Caki2 (cell line): ENCODE measurements around the gene PYGL. TPM values are rescaled to one million over a fixed set of nuclear protein-coding genes. Genes with fewer than 3 reads are reported as not detected.

Experiments
- DNase-seq: peaks from one replicate; pipeline ENCODE4 v3.0.0-alpha.2; 2015; ENCODE audit warnings: low read depth
- in situ Hi-C: cut with HindIII; loops from 2 replicates; pipeline ENCODE4 v1.10.0; 2016; ENCODE audit warnings: low sequenced_read_pairs, low pct_unique_long_range_greater_than_20kb, mixed read lengths
- total RNA-seq: library from RNA; depleted of rRNA; stranded (reverse); fragments of >200 nt; shearing (Covaris generic); gene quantifications from 2 replicates; pipeline ENCODE4 v1.2.3, GENCODE V29; 2014; ENCODE audit warnings: low replicate concordance; rRNA removed

PYGL gene
- 21.7 and 30.3 TPM in 2 replicates for total RNA-seq

DNA sequence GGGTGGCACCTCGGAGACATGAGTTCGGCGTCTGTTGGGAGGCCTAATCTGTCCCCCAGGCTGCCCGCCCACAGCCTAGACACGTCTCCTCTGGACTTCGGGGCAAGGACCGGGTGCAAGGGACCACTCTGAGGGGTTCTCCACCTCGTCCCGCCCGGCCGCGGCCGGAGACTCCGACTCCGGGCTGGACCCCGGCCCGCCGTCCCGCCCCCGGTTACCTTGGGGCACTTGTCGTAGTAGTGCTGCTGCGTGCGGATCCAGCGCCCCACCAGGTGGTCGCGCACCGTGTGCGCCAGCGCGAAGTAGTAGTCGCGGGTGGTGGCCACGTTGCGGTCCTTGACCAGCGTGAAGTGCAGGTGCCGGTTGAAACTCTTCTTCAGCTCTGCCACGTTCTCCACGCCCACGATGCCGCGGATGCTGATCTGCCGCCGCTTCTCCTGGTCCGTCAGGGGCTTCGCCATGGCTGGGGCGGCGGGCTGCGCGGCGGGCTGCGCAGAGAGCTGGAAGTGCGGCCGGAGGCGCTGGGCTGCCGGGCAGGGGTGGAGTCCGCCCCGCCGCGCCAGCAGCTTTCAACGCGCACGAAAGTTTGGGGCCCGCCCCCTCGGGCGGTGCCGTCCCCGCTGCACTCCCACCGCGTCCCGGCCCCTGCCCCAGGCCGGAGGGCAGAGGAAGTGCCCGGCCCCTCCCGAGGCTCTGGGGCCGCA is at the start of gene PYGL:
TSS of gene PYGL (minus strand) at position 541 of the 704 bp plus-strand sequence. CDS start at position 461, 80 bp downstream.
- DNase-seq = peak; percentile 78
- in situ Hi-C loops = no loop called here

DNA sequence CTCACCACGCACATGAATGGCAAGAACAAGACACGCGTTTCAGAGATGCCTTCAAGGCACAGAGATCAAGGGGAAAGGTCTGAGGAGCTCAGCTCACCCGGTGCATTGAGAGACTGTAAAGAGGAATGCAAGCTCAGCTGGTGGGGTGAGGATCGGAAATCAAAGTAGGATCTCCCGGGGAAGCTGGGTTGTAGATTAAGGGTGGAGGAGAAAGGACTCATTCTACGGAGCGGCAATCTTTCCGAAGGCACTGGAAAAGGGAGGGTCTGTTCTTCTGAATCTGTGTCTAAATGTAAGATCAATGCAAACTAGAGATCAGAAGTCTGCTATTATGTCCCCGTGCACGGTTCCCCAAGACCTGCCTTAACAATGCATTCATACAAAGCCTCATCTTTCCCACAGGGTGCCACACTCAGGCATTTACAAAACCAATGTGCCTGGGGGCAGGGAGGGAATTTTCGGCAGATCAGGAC is 41.6 kb upstream of the PYGL start:
- DNase-seq = no peak
- in situ Hi-C loops = no loop called here

DNA sequence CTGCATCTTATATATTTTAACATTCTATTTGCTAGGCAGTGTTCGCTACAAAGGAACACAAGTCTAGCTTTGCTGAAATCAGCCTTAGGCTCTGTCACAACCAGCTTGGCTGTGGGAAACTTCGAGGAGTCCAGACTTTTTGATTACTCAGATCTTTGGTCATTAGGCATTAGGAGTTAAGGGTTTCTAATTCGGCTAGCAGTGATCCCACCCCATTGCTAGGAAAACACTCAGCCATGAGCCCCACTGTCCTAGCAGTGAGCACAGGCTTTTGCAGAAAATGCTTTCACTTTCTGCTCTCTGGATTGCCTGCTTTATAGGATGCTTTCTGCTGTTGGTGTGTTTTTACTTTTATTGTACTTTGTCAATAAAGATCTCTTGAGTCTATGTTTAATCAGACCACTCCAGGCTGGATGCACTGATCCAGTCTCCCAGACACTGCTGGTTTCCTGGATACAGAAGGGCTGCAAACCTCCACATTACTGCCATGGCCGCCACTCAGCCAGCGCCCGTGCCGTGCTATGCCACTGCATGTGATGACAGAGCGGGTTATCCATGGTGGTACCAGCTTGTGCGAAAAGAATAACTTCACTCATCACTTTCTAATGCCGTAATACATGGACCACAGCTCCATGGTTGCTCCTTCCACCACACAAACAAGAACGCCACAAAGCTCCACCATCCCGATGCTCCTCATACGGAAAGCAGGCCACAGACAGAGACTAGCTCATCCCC is 41.0 kb upstream of the PYGL start:
- in situ Hi-C loops = no loop called here

DNA sequence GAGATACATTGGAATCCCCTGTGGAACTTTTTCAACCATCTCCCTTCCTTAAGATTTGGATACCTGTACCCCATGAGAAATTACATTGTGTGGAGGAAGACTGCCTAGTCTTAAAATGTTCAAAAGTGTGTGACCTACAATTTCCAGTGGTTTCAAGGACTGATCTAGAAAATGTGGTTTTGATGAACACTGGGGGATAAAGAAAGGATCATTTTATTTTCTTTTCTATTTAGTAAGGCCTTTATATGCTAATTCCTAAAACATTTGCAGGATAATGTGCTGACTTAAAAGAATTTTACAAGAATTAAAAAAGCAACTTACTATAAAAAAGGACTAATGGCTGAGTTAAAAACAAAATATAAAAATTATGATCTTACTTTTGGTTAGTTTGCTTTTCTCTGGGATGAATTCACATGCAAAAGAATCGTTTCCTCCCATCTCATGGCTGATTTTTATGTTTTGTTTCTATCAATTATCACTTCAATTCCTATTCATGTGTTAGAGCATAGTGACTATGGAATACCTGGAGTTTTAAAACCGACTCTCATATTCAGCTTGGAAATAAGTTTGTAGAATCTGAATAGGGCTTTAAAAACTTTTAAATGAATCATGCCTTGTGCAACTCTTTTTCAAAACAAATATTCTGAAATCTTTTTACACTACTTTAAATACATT is 39.9 kb upstream of the PYGL start:
- in situ Hi-C loops = no loop called here
- DNase-seq = no peak

More for the DNA sequence above, 41.0 kb upstream of the PYGL start:
- DNase-seq = no peak

DNA sequence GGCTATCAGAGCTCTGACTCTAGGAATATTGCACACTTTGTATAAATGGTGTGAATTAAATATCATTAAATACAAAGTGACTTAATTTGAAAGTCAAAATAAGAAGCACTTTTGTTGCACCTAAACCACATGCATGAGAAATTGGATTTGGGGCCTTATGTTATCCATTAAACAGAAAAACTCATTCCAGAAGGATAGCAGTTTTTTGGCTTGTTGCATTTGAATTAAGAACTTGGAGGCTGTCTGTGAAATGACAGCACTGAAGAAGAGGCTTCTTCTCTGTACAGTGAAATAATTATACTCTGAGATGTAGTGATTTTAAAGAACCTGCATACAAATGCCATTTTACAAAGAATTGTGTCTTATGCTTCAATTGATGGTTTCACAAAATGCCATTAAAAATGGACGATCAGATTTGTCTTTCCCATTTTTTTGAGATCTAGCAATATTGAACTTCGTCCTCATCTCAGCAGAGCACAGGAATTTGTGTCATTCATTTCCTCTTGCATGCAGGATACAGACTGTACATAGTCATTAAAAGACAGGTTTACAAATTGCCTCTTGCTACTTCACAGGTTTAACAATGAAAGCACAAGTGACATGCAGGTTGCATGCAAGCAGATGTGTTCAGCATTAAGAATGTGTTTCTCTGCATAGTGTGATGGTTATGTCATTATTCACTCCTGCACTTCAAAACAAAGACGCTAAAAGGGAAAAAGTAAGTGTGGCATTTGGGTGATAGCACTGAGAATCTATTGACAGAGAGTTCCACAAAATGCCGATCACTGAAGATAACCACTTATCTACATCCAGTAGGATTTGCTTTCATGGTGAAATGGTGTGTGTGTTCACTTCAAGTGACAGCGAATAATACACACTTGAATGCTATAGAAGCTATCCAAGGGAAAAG is 35.9 kb upstream of the PYGL start:
- DNase-seq = no peak
- in situ Hi-C loops = no loop called here

DNA sequence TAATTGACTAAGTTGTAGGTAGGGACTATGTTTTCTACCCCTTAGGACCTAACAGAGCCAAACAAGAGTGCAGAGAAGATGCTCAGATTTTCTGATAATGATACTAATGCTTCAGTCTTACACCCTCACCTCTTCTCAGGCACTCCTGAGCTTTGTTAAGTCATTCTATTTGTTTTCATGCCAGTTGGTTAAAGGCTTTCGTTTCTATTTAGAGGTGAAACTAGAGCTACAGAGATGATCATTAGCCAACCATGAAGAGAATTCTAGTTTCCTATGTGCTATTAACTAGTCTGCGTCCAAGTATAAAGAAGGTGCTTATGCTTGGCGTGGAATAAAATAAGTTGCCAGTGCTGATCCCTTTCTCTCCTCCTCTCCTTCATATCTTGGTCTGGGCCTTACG is 34.6 kb upstream of the PYGL start:
- DNase-seq = no peak
- in situ Hi-C loops = no loop called here

DNA sequence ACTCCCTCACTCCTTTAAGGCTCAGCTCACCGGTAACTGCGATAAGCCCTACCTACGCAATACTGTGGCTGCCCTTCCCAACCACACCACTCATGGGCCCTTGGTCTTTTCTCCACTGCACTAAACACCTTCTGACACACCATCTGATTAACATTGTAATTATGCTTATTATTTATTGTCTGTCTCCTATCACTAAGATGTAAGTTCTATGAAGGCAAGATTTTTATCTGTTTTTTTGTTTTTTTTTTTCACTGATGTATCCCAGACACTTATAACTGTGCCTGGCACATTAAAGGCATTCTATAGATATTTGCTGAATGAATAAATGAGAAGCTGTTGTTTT is 34.2 kb upstream of the PYGL start:
- no peak for DNase-seq
- in situ Hi-C loops = no loop called here

DNA sequence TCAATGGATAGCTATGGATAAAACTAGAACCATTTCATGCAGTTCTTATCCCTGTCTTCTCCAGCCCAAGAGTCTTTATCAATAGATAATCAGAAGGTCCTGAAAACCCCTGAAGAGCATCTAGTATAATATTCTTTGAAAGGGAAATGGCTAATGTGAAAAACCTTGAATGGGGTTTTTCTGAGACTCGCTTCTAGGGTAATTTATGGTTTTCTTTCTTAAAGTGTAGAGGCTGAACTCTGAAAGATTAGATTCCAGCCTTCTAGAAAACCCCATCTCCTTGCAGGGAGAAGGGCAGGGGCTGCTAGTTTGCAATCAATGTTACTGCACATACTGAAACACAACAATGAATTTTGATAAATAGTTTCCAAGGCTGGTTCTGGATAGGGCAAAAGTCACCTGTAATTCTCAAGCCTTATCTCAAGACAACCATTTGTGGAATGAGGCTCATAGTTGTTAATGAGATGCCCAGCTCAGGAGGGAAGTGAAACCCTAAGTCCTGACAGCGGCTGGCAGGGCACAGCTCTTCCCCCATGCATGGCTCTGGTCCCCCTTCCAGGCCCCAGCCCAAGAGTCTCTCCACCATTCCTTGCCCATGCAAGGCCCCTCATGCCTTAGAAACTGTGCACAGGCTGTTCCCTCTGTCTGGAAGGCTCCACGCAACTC is 33.7 kb upstream of the PYGL start:
- DNase-seq = no peak
- in situ Hi-C loops = no loop called here

DNA sequence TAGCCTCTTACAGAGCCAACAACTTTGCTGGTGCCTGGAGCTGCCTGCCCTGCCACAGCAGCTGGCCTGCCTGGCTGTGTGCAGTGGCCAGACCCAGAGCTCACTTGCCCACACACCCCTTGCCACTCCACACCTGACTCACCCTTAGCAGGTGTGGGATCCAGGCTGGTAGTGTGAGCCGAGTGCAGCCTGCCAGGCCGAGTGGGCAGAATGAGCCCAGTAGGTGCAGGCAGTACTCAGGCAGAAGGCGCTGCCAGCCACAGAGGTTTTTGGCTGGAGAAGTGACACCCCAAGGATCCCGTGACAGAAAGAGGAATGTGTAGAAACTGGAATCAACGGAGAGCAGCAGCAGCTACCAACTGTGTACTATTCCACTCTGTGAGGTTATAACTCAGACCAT is 29.8 kb upstream of the PYGL start:
- in situ Hi-C loops = no loop called here

DNA sequence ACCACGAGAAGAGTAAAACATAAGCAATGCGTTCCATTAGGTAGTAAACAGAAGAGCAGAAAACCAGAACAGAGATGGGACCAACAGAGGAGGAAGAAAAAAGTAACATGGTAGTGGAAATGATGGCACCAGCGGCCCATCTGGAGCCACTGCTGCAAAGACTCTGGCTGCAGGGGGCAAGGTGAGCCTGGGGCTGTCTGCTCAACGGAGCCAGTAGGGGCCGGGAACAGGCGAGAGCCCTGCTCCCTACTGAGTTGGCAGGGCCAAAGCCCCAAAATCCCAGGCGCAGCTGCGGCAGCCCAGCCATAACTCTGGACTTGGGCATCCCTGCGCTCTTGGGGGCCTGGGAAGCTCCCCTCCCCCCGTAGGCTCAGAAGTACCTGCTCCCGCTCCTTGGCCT is 28.5 kb upstream of the PYGL start:
- in situ Hi-C loops = no loop called here
- DNase-seq = no peak

More for the DNA sequence above, 29.8 kb upstream of the PYGL start:
- no peak for DNase-seq

DNA sequence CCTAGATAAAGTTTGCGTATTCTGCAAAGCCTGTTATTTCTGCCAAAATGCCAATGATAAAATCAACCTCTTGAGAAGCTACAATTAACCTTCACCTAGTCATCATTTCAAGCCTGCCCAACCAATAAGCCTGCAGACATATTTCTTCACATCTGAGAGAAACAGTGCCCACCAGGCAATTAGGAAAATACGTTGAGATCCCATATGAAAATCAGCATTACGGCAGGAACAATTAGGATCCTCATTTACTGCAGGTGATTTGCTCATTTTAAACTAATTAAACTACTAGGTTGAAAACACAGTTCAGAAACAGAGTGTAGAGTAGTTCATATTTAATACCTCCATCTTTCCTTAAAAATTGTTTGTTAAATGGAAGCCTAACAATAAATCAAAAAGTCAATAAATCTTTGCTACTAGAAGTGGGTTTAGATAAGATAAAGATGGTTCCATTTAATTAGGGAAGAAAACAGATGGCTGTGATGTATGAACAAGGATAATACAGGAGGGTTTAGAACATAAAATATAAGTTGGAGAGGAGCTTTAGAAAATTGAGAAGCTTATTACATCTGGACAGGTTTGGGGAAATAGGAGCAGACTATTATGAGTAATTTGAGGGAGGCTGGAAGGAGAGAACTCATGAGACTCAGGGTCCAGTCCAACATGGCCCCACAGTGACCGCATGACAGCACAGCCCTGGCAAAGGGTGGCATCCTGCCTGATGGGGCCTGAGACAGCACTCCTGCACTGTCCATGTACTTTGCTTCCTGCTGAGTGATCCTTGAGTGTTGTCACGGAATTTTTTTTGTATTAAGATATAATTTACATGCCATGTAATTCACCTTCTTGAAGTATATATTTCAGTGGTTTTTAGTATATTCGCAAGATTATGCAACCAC is 26.9 kb upstream of the PYGL start:
- in situ Hi-C loops = no loop called here
- no peak for DNase-seq

DNA sequence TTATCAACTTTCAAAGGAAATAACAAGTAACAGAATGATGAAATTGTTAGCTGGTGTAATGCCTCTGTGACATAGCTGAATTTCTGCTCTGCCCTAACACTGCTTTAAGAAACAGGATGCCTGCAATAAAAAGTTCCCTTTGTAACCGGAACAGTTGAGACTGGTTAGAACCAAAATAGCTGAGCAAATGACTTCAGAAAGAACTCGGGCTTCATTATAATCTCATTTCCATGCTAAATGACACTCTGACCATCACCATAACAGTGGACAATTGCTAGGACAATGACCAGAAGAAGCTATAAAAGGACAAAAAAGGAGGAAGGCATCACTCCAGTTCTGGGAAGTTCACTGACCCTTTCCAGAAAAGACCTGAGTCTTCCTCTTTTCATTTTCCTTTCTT is 23.5 kb upstream of the PYGL start:
- in situ Hi-C loops = no loop called here

DNA sequence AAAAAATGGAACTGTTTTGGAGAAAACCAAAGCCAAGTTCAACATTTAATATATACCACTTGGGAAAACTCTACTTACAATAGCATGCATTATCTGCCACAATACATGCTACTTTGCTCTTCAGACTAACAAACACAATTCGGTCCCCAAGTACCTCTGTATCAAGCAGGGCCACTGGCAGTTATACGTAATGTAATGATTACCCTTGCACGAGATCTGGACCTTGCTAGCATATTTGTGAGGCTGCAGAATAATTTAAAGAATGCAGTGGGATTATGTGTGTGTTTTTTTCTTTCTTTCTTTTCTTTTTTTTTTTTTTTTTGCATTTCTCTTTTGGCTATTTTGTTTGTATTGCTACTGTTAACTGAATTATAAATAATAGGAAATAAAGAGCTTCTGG is 22.8 kb upstream of the PYGL start:
- in situ Hi-C loops = no loop called here

More for the DNA sequence above, 23.5 kb upstream of the PYGL start:
- DNase-seq = no peak

DNA sequence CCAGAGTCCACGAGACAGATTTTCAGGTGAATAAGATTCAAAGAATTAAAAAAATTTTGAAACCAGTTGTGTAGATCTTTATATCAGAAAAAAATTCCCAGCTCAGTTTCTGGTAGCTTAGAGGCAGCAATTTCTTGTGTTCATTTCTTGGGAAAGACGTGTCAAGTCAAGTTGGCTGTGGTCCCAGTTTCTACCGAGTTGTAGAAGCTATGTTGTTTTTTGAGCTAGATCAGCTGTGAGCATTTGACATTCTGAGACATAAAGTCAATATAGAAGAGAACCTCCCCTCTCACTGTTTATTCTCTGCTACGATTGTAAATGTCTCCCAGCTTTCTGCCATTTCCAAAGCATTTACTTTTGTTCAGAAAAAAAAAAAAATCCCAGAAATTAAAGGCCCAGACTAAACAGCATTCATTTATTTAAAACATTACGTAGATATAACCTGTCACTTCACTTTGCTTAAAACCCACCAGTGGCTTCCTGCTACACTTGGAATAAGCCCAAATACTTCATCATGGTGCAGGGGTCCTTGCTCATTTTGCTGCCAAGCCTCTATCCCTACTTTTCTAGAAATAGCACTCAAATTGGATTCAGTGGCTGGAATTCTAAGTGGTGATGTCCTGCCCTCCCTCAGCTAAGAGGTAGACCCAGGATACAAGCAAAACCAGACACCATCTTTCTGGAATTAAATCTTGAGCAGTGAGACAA is 20.6 kb upstream of the PYGL start:
- DNase-seq = peak; percentile 72
- in situ Hi-C loops = no loop called here

More for the DNA sequence above, 22.8 kb upstream of the PYGL start:
- no peak for DNase-seq

DNA sequence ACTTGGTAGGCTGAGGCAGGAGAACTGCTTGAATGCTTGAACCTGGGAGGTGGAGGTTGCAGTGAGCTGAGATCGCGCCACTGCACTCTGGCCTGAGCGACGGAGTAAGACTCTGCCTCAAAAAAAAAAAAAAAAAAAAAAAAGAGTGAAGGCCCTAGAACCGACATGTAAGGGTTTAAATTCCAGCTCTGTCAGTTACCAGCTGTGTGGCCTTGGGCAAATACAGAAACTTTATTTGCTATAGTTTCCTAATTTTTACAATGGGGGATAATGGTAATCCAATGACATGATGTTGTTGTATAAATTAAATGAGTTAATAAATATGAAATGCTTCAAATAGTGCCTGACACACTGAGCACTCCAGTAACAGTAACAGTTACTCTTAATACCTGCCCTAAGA is 19.6 kb upstream of the PYGL start:
- DNase-seq = no peak
- in situ Hi-C loops = no loop called here

DNA sequence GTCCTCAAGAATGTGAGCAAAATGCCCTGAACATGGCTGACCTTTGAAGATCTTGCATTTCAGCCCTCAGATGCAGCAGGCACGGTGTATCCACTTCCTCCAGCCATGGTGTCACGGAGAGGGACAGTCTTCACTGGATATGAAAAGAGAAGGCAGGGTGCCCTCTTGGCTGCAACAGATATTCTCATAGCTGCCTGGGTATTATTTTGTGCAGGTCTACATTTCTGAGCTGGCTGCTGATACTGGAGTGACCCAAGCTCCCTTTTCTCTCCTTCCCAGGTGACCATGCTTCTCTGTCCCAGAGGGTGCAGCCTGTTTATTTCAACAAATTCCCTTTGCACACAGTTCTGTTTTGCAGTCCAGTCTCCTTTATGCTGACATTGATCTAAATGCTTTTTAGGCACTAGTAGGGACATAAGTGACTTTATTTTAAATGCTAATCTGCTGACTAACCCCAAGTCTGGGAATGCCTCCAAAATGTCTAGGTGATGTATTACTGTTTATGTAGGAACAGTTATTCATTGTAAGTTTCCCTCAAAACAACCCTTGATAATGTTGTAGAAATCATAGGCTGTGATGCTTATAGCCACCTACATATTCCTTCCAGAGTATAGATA is 17.4 kb upstream of the PYGL start:
- in situ Hi-C loops = no loop called here
- DNase-seq = peak; percentile 84
